ENCODE data around the gene OIT3. TPM values are rescaled to one million over a fixed set of nuclear protein-coding genes. Genes with fewer than 3 reads are reported as not detected.

The OIT3 gene
- total and polyA plus RNA-seq, 8 donors, result 0.05 to 2.0 (median 0.45) TPM; not detected in 3

- TF ChIP-seq EP300 (IDR thresholded peaks at IDR 0.05) (no peak), CTCF (IDR thresholded peaks at IDR 0.05) (no peak), POLR2A (IDR thresholded peaks at IDR 0.05) (no peak), POLR2AphosphoS5 (IDR thresholded peaks at IDR 0.05) (no peak)
- Histone ChIP-seq H3K27me3 (no peaks in the 10 kb centered on the region), H3K27ac (no peak overlapping the region), H3K9me3 (peaks cover 0 to 7% (median 3%) of the 10 kb centered on the region in 4 donors), H3K4me3 (no peak overlapping the region), H3K4me1 (no peaks in the 10 kb centered on the region), H3K36me3 (no peaks in the 10 kb centered on the region)
- 90 to 100% (median 97%) methylated on average over 1 of the region's 1 CpG for WGBS, 5 donors
- no peak for DNase-seq
- intact Hi-C loops (cut with DNase I; ENCODE audit: low total_unique reads), result no loop called here
Observed at GRCh38 chr10:72851509-72851908, 42.0 kb upstream of the OIT3 start.

GRCh38 chr10:72852508-72852907 is 41.0 kb upstream of the OIT3 start:
- Histone ChIP-seq H3K36me3 (no peaks in the 10 kb centered on the region), H3K27me3 (no peaks in the 10 kb centered on the region), H3K9me3 (peaks cover 0 to 7% (median 3%) of the 10 kb centered on the region in 4 donors), H3K4me3 (no peak overlapping the region), H3K4me1 (no peaks in the 10 kb centered on the region), H3K27ac (no peak overlapping the region)
- no peak for TF ChIP-seq EP300 (IDR thresholded peaks at IDR 0.05)
- no peak for TF ChIP-seq POLR2A (IDR thresholded peaks at IDR 0.05)
- TF ChIP-seq POLR2AphosphoS5 (IDR thresholded peaks at IDR 0.05), result no peak
- TF ChIP-seq CTCF (IDR thresholded peaks at IDR 0.05), result no peak
- no peak for DNase-seq
- WGBS, 5 donors, result 84 to 98% (median 91%) methylated on average over 2 of the region's 2 CpGs
- intact Hi-C loops (cut with DNase I; ENCODE audit: low total_unique reads), result no loop called here

- intact Hi-C loops (cut with DNase I; ENCODE audit: low total_unique reads), result no loop called here
- TF ChIP-seq POLR2AphosphoS5 (IDR thresholded peaks at IDR 0.05) (no peak), EP300 (IDR thresholded peaks at IDR 0.05) (no peak), POLR2A (IDR thresholded peaks at IDR 0.05) (no peak), CTCF (IDR thresholded peaks at IDR 0.05) (no peak)
- Histone ChIP-seq H3K9me3 (peaks cover 0 to 7% (median 3%) of the 10 kb centered on the region in 4 donors), H3K4me1 (no peaks in the 10 kb centered on the region), H3K36me3 (peaks cover 0 to 13% (median 7%) of the 10 kb centered on the region in 4 donors), H3K27me3 (no peaks in the 10 kb centered on the region), H3K4me3 (no peak overlapping the region), H3K27ac (no peak overlapping the region)
- no peak for DNase-seq
Observed at GRCh38 chr10:72855129-72855528, 38.4 kb upstream of the OIT3 start.

GRCh38 chr10:72855790-72856189 is 37.7 kb upstream of the OIT3 start:
- H3K4me3 ChIP-seq, result no peak overlapping the region
- intact Hi-C loops (cut with DNase I; ENCODE audit: low total_unique reads), result no loop called here
- no peaks in the 10 kb centered on the region for H3K27me3 ChIP-seq
- no peak overlapping the region for H3K27ac ChIP-seq
- peaks cover 0 to 7% (median 3%) of the 10 kb centered on the region in 4 donors for H3K9me3 ChIP-seq
- WGBS, 5 donors, result 55 to 77% (median 63%) methylated on average over 2 of the region's 2 CpGs
- no peak for TF ChIP-seq POLR2A (IDR thresholded peaks at IDR 0.05)
- peaks cover 0 to 20% (median 13%) of the 10 kb centered on the region in 4 donors for H3K36me3 ChIP-seq
- no peak for DNase-seq
- no peaks in the 10 kb centered on the region for H3K4me1 ChIP-seq

- Histone ChIP-seq H3K9me3 (no peaks in the 10 kb centered on the region), H3K4me3 (no peak overlapping the region), H3K27ac (no peak overlapping the region), H3K36me3 (peaks cover 11 to 39% (median 33%) of the 10 kb centered on the region in 4 donors), H3K4me1 (no peaks in the 10 kb centered on the region), H3K27me3 (no peaks in the 10 kb centered on the region)
- TF ChIP-seq CTCF (IDR thresholded peaks at IDR 0.05) (no peak), EP300 (IDR thresholded peaks at IDR 0.05) (no peak), POLR2A (IDR thresholded peaks at IDR 0.05) (no peak), POLR2AphosphoS5 (IDR thresholded peaks at IDR 0.05) (no peak)
- intact Hi-C loops (cut with DNase I; ENCODE audit: low total_unique reads), result no loop called here
- no peak for DNase-seq
- 95 to 98% (median 97%) methylated on average over 6 of the region's 6 CpGs for WGBS, 5 donors
Observed at GRCh38 chr10:72858067-72858466, 35.5 kb upstream of the OIT3 start.
